Measurements from ENCODE around the gene VPS4A.

DNA sequence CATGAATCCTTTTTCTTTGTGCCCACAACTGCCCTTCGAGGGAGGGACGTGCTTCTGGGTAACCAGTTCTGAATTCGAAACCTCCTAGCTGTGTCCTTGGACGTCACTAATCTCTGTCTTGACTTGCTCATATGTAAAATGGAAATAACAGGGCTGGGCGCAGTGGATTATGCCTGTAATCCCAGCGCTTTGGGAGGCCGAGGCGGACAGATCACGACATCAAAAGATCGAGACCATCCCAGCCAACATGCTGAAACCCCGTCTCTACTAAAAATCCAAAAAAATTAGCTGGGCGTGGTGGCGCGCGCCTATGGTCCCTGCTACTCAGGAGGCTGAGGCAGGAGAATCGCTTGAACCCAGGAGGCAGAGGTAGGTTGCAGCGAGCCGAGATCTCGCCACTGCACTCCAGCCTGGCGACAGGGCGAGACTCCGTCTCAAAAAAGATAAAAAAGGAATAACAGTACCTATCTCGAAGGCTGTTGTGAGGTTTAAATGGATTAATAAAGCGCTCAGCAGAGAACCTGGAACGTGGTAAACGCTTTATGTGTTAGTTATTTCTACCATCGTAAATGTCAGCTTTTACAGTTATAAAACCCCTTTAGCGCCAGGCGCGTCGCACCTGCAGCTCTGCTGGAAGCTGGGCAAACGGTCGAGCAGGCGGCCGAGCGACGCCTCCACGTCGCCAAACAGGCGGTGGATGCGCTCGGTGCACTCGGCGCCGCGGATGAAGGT, 27.6 kb downstream of the VPS4A start:
- TF ChIP-seq, protein P1, sequence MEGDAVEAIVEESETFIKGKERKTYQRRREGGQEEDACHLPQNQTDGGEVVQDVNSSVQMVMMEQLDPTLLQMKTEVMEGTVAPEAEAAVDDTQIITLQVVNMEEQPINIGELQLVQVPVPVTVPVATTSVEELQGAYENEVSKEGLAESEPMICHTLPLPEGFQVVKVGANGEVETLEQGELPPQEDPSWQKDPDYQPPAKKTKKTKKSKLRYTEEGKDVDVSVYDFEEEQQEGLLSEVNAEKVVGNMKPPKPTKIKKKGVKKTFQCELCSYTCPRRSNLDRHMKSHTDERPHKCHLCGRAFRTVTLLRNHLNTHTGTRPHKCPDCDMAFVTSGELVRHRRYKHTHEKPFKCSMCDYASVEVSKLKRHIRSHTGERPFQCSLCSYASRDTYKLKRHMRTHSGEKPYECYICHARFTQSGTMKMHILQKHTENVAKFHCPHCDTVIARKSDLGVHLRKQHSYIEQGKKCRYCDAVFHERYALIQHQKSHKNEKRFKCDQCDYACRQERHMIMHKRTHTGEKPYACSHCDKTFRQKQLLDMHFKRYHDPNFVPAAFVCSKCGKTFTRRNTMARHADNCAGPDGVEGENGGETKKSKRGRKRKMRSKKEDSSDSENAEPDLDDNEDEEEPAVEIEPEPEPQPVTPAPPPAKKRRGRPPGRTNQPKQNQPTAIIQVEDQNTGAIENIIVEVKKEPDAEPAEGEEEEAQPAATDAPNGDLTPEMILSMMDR (conservative IDR thresholded peaks at IDR 0.05; ENCODE audit: low read length) = no peak
- TF ChIP-seq EZH2phosphoT487 (IDR thresholded peaks at IDR 0.05; ENCODE audit: borderline replicate concordance) = no peak

Data from Loucy (cell line).